ENCODE results near the gene RASA4B.
"Not testable (repeated sequence)": the region's sequence is repeated elsewhere in the genome, so short reads cannot be mapped to it uniquely, and the experiment has no call there.

The RASA4B gene

DNA sequence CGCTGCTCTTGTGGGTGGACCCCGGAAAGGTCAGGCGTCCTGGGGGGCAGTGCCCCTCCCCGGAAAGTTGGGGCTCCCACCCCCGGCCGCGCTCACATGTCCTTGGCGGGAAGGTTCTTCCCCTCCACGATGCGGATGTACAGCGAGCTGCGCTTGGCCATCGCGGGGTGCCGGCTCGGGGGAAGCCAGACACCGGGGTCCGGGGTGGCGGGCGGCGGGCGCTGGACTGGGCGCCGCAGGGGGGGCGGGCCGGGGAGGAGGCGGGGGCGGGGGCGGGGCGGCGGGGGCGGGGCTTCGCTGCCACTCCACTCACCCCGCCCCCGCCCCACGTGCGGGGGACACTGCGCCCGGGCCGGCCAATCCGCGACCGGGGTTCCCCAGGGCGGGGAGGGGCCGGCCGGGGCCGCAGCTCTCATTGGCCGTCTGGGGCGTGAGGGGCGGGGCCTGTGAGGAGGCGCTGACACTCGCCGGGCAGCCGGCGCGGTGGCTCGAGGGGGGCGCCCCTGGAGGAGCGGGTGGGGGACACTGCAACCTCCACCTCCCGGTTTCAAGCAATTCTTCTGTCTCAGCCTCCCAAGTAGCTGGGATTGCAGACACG is at the start of gene RASA4B:
Gene RASA4B (minus strand): TSS at position 228 of the 598 bp plus-strand sequence. CDS start 67 bp downstream, at position 161.
- not testable (repeated sequence) for DNase-seq

DNA sequence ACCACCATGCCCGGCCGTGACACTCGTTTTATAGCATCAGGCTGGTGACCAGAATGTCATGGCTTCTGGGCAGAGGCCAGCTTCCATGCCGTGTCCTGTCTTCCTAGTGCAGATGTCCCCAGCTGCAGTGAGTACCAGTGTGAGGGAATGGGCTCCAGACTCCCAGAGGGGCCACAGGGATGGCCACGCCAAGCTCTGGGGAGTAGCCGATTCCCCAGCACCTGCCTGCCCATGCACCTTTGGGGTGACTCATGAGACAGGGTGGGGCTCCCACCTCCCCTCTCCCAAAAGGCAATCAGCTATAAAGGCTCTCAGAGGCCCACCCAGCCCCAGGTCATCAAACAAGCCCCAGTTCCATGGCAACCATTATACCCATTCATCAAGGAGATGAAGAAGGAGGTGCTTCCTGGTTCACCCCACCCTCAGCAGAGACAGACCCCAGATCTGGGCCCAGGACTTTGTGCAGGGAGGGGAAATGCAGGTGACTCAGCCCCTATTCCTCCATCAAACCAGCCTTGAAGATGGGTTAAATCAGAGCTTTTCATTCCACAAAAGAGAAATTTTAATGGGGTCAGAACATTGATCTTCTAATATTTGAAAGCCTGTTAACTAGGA is 33.3 kb upstream of the RASA4B start, which contains the start of gene SPDYE2:
Gene SPDYE2 (plus strand): TSS at position 419 of the 615 bp plus-strand sequence. CDS start 2,030 bp downstream, outside the sequence.
- not testable (repeated sequence) for DNase-seq

DNA sequence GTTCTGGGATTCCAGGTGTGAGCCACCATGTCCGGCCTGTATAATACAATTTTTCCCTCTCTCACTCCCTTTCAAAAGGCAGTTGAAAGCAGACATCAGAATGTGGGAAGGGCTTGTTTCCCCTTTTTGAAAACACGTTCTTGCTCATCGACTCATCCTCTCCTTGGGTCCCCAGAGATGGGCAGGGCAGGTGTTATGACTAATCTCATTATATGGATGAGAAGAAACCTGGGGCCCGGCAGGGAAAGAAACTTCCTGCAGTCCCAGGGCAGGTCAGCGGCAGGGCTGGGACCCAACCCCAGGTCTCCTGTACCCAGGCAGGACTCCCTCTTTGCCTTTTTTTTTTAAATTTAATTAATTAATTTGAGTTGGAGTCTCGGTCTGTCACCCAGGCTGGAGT is 28.8 kb upstream of the RASA4B start:
- DNase-seq, result not testable (repeated sequence)

DNA sequence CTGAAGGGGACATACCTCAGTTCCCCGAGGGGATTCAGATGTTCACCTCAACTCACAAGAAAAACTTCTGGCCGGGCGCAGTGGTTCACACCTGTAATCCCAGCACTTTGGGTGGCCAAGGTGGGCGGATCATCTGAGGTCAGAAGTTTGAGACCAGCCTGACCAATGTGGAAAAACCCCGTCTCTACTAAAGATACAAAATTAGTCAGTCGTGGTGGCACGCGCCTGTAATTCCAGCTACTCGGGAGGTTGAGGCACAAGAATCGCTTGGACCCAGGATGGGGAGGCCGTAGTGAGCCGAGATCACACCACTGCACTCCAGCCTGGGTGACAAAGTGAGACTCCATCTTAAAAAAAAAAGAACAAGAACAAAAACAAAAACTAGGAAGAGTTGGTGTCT is 27.7 kb upstream of the RASA4B start:
- DNase-seq, result not testable (repeated sequence)

DNA sequence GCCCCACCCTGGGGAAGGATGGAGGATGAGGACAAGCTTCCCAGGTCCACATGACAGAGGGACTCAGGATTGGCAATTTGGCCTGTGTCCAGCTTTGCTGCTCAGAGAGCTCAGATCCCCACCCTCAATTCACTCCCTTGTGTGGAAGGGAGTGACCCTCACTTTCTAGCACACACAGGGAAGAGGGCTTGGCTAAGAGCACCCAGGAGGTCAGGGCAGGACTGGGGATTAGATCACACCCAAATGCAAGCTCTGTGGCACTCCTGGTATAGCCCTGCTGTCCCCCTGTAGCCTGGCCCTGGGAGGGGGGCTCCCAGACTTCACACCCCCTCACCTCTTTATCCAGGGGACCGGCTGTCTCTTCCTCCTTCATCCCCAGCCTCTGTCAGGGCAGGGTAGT is 26.8 kb upstream of the RASA4B start:
- not testable (repeated sequence) for DNase-seq

DNA sequence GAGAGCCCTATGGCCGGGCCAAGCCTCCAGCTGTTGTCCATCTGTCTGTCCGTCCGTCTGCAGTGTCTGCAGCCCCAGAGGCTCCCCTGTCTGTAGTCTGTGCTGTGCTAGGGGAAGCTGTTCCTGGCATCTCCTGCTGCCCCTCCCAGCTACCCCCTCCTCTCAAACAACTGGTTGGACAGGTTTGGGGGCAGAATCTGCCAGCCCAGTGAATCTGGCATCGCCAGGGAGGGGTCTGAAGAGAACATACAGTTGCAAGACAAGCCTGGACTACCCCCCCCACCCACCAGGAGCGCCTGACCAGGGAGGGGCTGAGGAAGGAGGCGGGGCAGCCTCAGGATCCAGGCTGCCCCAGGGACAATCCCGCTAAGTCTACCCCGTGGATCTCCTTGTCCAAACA is 26.0 kb upstream of the RASA4B start, which contains the start of gene UPK3BL2:
Gene UPK3BL2 (minus strand): TSS at position 101 of the 400 bp plus-strand sequence. CDS start 60 bp downstream, at position 41.
- DNase-seq, result not testable (repeated sequence)

DNA sequence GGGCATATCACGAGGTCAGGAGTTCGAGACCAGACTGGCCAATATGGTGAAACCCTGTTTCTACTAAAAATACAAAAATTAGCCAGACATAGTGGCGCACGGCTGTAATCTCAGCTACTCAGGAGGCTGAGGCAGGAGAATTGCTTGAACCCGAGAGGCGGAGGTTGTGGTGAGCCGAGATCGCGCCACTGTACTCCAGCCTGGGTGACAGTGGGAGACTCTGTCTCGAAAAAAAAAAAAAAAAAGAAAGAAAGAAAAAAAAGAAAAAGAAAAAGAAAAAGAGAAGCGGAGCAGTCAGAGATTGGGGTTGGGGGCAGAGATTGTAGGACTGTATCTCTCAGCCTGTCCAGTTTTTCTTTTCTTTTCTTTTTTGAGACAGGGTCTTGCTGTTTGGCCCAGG is 25.2 kb upstream of the RASA4B start:
- not testable (repeated sequence) for DNase-seq

DNA sequence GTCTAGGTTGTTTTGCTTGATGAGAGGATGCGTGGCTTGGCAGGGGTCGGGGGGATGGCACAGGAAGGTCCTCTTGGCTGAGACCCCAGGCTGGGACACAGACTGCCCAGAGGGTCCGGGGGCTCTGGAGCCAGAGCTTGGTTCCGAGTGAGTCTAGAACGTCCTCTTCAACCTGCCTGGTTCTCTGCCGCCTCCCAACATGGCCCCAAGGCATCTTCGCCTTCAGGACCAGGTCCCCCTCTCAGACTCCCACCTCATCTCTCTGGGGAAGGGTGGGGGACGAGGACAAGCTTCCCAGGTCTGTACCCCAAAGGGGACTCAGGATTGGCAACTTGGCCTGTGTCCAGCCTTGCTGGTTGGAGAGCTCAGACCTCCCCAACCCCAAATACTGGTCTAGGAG is 24.5 kb upstream of the RASA4B start:
- not testable (repeated sequence) for DNase-seq

DNA sequence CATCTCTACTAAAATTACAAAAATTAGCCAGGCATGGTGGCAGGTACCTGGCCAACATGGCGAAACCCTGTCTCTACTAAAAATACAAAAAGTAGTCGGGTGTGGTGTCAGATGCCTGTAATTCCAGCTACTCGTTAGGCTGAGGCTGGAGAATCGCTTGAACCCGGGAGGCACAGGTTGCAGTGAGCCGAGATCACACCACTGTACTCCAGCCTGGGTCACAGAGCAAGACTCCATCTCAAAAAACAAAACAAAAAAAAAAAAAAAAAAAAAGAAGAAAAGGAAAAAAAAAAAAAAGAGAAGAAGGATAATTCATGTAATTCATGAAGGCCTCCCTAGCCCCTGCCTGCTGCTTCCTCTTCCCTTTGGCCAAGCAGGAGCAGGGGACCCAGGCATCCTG is 23.0 kb upstream of the RASA4B start:
- not testable (repeated sequence) for DNase-seq

DNA sequence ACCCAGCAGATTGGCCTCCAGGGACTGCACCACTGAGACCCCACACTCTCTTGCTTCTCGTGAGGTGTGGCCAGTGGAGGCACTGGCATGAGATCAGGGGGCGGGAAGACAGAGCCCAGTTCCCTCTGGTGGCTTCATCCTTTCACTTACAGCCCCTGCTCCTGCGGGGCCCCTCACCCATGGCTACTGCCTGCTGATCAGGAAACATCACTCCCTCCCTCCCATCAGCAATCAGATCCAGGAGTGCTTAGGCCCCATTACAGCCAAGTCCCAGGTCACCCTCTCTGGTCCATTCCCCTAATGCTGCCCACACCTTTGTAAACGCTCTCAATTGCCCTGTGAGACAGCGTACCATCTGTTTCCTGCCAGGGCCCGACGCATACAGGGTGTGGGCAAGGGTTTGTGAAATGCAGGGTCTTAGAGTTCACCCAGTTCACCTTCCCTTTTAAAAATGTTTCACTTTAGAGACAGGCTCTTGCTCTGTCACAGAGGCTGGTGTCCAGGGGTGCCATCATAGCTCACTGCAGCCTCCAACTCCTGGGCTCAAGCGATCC is 17.6 kb upstream of the RASA4B start:
- not testable (repeated sequence) for DNase-seq

DNA sequence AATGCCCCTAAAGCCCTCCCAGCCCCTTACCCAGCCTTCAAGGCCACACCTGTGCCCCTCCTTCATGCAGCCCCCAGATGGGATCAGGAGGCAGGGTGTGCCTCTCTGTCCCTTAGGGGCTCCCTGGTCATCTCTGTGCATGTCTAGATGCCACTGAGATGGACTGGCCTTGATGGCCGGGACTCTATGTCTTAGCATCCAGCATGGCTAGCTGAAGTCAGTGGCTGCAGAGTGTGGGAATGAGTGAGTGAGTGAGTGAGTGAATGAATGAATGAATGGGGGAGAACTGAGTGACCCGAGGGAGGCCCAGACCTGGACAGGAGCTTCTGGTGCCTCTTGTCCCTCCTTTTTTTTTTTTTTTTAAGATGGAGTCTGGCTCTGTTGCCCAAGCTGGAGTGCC is 14.6 kb upstream of the RASA4B start:
- DNase-seq, result not testable (repeated sequence)

DNA sequence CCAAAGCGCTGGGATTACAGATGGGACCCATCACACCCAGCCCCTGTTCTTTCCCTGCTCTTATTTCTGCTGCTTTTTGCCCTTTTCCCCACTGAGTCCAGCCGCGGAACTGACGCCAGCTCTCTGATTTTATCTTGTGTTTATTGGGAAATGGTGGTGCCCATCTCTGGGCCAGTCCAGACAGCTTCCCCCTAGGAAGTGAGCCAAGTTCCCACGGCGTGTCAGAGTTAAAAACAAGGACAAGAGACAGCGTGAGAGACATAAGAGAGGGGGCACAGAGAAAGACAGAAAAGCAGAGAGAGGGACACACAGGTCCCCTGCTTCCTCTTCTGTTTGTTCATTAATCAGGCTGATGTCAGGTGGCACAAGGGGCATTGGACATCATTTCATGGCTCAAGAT is 14.0 kb upstream of the RASA4B start:
- DNase-seq, result not testable (repeated sequence)

DNA sequence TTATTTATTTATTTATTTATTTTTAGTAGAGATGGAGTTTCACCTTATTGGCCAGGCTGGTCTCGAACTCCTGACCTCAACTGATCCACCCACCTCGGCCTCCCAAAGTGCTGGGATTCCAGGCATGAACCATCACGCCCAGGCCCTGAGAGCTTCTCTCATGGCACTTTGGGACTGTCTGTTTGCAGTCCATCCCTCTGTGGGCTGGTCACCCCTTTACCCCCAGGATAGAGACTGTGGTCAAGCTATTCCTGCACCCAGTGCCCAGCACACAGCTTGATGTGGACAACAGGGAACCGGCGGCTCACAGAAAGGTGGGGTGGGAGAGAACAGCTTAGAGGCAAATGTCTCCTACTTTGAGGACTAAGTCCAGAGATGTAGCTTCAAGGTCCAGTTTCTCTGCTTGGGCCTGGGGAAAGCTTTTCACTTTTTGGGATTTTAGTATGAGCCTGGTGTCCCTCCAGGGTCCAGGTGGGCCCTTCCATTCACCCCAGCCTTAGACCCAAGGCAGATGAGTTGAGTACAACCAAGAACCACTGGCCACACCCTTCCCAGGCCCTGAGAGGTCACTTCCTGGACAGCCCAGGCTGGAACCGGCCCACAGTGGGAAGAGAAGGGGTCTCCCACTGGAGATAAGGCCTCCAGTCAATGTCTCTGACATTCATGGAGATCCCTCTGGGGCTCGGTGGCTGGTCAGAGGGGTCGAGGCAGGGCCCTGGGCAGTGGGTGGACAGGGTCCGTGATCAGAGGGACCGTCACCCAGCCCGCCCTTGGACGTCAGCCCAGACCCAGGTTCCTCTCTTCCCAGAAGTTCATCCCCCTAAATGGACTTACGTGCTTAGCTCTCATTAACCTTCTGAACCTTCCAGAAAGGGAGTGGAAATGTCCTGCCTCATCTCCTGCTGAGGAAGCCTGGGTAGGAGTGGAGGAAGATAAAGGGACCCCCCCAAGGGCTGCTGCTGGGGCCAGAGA is 10.5 kb upstream of the RASA4B start:
- not testable (repeated sequence) for DNase-seq

DNA sequence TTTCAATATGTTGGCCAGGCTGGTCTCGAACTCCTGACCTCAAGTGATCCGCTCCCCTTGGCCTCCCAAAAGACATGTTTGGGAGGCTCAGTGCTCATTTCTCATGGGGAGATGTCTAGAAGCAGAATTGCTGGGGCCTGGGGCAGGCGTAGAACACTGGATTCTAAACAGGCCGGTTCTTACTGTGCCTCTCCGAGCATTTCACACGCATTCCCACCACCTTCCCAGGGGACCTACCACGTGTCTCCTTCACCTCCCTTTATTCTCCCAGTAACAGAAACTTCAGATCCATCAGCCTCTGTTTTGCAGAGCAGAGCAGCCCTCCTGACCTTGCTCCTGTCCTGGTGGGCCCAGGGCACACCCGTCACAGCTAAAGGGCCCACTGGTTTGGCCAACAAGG is 9.6 kb upstream of the RASA4B start:
- not testable (repeated sequence) for DNase-seq

DNA sequence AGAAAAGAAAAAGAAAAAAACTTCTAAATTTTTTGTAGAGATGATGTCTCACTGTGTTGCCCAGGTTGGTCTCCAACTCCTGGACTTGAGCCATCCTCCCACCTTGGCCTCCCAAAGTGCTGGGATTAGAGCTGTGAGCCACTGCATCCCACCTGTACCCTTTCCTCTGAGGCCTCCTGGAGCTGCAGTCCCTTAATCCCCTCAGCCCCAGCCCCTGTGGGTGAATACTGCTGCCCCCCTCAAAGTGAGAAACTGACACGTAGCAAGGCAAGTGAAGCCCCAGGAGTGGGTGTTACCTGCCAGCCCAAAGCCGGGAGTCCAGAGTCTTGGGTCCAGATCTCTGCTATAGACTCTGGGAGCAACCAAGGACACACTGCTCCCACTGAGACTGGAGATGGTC is 7.2 kb upstream of the RASA4B start:
- DNase-seq, result not testable (repeated sequence)

DNA sequence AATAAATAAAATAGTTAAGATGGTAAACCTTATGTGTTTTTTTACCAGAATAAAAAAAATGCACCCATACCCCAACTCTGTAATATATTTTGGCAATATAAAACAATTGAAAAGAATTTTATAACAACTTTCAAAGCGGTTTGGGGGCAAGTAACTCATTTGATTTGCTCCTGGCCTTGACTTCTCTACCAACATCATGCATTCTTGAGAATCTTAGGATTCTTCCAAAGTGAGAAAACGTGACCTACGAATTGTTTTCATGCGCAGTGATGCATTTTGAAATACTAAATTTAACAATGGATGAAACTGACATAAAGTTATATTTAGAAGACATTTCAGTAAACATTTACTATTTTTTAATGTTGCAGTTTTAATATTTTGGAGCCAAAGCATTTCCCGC is 3.2 kb upstream of the RASA4B start:
- DNase-seq, result not testable (repeated sequence)

DNA sequence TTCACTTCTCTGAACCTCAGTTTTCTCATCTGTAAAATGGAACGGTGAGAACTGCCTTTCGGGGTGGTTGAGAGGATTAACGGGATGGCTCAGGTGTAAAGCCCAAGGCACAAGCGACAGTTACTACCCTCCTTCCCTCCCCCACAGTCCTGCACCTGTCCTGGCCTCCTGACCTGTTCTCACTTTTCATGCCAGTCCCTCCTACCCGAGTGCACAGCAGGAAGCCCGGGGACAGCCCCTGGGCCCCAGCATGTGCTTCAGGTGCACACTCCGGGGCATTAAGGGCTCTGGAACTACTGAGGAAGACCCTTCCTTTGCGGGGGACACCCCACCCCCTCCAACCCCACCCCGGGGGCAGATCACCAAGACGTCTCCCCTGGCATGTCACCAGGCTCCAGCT is 626 bp downstream of the RASA4B start:
- DNase-seq, result not testable (repeated sequence)

DNA sequence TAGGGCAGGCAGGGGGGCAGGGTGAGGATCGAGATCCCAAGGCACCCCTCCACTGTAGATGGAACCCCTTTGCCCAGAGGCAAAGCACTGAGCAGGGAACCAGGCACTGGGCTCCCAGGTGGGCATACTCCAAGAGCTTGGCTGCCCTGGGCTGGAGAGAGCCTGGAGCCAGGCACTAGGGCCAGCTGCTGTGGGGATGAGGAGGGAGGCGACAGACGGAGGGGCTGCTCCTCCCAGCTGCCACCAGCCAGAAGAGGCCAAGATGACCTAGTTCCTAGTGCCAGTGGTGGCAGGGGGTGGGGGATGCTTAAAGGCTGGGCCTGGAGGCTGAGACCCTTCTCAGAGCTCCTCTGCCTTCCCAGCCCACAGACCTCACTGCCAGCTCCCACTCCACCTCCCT is 1.7 kb downstream of the RASA4B start:
- DNase-seq, result not testable (repeated sequence)

DNA sequence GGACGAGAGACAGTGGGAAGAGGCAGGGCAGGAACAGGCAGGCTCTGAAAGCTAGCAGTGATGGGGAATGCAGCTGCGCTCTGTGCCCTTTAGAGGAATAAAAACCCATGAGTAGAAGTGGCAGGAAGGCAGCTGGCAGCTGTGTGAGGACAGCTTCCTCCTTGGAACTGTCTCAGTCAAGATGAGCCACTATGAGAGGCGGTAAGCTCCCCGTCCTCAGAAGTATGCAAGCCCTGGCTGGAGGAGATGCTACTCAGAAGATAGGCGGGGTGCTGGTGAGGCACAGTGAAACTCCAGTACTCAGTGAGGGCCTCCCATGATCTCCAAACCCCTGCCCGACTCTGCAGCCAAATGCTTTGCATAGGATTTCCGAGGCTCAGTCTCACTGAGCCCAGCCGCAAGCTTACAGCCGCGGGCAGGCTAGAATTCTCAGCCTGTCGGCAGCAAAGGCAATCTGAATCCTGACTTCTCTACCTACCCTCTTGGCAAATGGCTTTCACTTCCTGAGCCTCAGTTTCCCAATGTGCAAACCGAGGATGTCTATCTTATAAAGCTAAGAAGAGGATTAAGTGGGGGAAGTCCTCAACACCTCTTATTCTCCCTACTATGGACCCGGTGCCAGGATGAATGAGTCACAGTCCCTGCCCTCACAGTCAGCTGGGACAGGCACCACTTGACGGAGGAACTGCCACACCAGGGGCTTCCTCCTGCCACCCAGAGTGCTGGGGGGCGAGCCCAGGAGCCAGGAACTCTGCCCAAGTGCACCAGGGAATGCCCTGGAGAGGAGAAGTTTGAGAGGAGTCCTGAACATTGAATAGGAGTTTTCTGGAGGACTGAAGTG is 2.5 kb downstream of the RASA4B start:
- DNase-seq, result not testable (repeated sequence)

DNA sequence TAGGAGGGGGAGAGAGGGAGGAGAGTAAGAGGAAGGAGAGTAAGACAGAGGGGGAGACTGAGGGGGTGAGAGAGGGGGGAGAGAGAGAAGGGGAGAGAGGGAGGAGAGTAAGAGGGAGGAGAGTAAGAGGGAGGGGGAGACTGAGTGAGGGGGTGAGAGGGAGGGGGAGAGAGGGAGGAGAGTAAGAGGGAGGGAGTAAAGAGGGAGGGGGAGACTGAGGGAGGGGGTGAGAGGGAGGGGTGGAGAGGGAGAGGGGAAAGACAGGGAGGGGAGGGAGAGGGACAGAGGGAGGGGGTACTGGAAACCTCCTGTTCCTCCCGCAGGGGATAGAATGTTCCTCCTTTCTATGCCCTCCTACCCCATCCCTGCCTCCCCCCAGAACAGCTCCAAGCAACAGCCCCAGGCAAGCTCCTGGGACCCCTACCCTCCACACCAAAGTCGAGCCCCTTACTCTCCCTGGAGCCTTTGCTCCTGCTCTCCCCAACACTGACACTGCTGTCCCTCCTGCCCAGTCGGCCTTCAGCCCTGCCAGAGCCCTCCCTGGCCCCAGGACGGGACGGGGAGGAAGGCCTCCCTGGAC is 4.8 kb downstream of the RASA4B start:
- not testable (repeated sequence) for DNase-seq

DNA sequence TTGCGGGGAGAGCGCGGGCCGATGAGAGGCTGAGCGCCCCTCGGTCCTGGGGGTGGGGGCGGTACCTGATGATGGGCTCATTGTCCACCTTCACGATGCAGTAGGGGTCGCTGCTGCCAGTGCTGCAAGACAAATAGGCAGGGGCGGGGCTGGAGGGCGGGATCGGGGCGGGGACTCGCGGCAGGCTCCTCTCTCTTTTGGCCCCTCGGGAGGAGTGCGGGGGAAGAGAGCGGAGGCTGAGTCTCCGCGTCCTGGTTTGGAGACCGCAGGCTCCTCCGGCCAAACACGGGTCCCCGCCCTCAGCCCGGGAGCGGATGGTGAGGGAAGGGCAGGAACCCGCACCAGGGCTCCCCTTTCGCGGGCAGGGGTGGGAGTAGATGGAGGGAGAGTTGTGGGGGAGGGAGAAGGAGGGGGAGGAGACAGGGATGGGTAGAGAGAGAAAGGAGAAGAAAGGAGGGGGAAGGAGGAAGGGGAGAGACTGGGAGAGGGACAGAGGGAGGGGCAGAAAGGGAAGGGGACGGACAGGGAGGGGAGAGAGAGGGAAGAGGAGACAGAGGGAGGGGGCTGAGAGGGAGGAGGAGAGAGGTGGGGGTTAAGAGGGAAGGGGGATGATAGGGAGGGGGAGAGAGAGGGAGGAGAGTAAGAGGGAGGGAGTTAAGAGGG is 5.6 kb downstream of the RASA4B start:
- DNase-seq, result not testable (repeated sequence)

Measured in DMS79 treated with DMSO at 0.1 percent for 48 hours (cell line).